SHP77 (cell line): ENCODE measurements around the gene FDXR.
"Not testable (repeated sequence)": the region's sequence is repeated elsewhere in the genome, so short reads cannot be mapped to it uniquely, and the experiment has no call there.

Experiments used
- DNase-seq, 2 experiments: peaks; one replicate each; lab custom pipeline; 2025; lab: John Stamatoyannopoulos, UW

FDXR gene

DNA sequence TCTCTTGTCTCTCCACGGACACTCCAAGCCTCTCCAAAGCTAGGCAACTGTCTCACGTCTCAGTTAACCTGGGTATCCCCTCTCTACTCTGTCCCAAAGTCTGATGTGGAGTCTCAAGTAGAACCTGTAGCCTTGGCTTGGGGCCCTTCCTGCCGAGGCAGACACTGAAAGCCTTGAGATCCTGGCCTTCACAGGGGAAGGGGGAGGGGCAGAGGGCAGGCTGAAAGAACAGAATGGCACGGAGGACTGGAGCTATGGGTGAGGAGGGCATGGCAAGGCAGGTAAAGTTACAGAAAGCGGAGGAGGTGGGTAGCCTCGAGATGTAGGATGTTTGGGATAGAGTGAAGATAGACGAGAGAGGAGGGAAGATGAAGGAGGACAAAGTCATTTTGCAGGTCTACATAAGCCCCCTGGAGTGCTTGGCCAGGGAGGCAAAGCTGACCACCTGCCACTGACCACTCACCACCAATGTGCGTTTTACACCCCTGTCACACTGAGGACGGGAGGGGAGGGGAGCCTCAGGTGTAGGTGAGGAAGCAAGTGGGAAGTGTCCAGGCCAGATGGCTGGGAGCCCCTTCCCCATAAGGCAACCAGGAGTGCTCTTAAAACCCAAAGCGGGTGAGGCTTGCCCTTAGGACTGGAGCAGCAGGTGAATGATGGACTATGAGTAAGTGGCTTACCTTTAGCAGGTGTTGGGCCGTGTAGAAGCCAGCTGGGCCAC, 1.3 kb downstream of the FDXR start:
- DNase-seq: no peak

DNA sequence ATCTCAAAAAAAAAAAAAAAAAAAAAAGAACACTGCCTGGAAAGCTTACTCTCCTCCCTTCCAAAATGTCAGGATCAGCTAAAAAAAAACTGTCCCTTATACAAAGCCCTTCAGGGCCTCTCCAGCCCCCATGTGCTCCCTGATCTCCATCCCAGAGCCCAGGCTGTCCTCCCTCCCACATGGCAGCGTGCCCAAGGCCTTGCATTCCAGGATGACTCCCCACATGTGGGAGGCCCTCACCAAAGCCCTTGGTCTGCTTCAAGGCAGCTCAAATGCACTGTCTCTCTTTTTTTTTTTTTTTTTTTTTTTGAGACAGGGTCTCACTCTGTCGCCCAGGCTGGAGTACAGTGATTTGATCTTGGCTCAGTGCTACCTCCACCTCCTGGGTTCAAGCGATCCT, 2.3 kb downstream of the FDXR start:
- DNase-seq: no peak

DNA sequence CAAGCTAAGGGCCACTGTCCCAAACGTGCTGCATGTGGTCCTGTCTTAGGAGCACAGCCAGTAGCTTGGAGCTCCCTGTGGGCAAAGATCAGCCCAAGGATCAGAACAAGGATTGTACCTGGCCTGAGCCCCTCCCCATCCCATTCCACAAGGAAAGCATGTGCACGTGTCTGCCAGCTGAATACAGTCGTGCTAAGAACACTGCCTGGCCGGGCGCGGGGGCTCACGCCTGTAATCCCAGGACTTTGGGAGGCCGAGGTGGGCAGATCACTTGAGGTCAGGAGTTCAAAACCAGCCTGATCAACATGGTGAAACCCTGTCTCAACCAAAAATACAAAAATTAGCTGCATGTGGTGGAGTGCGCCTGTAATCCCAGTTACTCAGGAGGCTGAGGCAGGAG, 2.8 kb downstream of the FDXR start:
- DNase-seq: not testable (repeated sequence)

DNA sequence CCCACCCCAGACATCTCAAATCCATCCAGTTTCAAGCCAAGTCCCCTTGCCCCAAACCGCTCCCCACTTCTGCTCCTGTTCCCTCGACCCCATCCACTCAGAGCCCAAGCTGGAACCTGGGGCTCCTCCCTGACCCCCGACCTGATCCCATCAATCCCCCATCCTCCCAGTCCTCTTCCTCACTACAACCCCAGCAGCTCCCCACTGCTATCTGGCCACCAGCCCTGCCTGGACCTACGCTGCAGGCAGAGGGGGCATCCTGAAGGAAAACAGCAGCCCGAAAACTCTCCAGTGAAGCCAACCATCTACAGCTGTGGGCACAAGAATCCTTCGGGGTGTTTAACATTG, 3.9 kb downstream of the FDXR start:
- DNase-seq: no peak

DNA sequence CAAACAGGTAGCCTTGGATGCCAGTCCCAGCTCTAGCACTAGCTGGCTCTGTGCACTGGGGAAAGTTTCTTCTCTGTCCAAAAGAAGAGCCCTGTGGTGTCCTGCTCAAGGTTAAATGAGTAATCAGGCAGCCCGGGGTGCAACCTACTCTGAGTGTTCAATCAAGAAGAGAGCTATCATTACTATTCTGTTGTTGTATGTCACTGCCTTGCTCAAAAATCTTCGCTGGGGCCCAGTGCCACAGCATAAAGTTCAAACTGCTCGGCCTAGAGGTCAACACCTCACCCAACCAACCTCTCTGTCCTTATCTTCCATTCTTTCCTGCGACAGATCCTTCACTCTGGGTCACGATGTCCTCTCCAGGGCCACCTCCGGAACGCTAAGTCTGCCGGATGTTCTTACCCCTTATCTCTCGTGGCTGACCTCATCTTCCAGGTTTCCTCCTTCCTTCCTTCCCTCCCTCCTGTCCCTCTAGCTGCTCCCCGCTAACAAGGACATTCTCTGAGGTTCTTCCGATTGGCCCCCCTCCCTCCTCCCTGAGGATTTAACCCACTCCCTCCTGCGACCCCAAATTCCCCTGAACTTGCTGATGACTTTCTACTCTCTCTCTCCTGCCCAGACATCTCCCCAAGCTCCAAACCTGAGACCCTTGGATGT, 4.4 kb downstream of the FDXR start:
- DNase-seq: no peak

DNA sequence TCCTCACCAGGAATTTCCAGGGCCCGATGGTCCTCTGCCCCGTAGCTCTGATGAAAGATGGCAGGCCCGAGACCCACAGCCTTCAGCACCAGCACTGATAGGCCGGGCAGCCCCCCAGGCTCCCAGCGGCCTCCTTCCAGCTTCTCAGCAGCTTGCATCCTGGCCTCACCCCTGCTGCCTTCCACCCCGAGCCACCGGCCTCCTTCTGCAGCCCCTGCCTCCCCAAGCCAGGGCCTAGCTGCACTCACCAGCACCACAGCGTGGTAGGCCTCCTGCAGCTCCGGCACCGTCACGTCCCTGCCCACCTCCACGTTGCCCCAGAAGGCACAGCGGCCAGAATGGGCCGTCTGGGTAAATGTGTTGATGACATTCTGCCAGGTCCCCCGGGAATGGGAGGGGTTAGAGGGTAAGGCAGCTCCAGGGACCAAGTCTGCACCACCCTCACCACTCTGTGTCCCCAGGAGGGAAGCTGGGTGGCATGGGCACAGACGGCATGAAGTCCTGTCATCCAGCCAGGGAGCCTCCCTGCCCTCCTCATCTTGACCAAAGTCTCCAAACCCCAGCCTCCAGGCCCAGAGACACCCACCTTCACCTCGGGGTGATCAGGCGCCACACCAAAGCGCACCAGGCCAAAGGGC, 6.5 kb downstream of the FDXR start:
- DNase-seq: no peak

DNA sequence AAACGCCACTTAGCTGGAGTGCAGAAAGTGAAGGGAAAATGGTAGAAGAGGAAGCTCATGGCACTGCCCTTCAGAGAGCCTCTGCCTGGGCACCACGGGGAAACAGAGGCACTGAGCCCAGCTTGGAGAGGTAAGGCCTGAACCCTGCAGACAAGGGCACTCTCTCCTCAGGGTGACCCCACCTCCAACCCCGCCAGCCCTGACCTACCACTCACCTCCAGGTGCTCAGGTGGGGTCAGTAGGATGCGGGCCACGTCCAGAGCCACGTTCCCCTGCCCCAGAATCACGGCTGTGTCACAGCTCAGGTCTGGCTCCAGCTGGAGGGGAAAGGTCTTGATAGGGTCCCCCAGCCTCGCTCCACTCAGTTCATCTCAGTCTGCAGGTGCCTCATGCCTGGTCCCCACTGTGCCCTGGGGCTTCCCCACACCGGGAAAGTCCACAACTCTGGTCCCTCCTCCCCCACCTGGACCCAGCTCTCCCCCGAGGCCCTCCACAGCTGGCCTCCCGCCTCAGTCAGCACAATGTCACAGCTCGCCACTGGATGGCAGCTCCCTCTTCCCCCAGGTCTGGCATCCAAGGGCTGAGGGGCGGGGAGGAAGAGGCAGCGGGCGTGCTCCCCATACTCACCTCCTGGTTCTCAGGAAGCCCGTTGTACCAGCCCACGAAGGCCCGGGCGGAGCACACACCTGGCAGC, 7.1 kb downstream of the FDXR start:
- peak in 1 of 2 experiments; percentile 25 for DNase-seq

DNA sequence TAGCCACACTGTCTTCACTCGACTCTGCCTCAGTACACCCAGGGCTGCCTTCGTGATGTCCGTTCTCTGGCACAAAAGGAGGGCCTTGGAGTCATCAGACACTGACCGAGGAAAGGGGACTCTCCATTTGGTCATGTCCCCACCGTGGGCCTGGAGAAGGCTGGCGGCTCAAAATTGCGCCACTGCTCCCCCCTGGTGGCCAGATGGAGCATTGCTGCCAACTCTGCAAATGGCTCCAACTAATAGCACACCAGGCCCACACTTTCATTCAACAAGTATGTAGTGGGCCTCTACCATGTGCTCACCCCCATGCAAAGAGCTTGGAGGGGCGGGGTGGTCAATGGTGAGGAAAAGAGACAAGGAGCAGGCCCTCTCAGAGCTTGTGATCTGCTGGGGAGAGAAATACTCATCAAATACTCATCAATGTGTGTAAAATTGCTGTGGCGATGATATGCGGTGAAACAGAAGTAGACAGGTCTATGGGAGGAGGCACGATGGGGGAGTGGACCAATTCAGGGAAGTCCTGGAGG, 7.9 kb downstream of the FDXR start:
- DNase-seq: peak; percentile 41 to 69

DNA sequence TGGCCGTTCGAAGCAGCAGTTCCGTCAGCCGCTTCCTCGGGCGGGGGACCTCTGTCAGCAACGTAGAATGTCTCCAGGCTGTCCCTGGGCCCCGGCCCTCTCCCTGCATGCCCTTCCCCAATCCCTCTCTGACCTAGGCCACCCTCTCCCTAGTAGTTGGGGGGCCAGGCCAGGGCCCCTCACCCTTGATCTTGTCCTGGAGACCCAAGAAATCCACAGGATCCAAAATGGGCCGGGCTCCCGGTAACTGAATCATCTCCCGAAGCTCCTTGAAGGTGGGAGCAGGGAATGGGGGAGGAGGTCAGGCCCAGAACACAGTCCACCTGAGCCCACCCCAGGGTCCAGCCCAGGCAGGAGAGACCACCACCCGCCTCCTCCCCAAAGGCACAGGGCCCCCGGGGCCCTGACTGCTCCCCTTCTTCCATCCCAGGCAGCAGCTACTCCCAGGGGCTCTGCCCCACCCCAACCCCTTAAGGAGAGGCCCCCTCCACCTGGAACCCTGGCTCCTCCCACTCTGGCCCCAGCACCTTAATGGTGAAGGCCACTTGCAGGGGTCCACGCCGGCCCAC, 8.4 kb downstream of the FDXR start:
- no peak for DNase-seq

DNA sequence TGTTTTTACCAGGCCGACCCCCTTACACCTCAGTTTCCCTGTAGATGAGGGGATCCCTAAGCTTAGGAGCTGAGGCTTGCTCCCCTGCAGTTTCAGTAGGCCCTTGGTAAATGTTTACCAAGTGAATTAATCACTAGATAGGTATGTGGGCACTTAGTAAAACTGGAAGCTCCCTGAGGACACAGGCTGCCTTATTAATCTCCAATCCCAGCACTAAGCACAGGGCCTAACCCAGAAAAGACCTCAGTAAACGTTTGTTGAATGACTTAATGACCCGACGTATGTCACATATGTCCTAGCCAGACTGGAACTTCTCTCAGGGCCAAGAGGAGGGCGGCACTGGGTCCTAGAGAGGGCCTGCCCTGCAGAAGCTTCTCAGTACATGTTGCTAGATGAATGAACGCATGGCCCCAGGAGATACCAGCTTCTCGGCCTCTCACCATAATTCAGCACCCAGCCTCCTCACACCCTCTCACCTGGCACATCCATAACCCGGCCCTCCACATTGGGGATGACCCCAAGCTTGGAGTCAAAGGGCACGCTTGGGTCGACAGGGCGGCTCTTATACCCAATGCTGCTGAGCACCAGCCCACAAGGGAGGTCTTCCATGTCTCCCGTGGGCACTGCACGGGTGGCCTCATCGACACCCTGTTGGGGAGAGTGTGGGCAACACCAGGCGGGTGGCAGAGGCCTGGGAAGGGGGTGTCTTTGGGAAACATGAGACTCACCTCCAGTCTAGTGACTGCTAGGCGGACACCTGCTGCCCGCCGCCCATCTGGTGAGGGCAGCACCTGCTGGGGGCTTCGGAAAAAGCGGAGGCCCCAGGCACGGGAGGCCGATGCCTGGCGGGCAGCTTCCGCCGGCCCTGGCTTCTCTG, 9.1 kb downstream of the FDXR start:
- no peak for DNase-seq

DNA sequence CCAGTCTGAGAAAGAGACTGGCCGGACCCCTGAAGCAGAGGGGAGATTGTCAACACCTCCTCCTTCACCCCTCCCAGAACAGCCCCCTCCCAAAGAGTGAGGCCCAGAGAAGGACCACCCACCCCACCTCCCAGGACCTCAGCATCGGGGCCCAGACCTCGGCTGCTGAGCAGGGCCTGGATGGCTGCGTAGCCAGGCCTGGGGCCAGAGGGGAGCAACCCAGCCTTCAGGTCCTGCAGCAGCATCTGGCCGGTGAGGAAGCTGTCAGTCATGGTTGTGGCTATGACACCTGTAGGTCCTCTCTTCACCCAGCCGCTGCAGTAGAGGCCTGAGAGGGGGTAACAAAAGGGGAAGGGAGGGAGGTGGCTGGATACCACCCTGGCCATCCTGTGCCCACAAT, 9.9 kb downstream of the FDXR start:
- no peak for DNase-seq

DNA sequence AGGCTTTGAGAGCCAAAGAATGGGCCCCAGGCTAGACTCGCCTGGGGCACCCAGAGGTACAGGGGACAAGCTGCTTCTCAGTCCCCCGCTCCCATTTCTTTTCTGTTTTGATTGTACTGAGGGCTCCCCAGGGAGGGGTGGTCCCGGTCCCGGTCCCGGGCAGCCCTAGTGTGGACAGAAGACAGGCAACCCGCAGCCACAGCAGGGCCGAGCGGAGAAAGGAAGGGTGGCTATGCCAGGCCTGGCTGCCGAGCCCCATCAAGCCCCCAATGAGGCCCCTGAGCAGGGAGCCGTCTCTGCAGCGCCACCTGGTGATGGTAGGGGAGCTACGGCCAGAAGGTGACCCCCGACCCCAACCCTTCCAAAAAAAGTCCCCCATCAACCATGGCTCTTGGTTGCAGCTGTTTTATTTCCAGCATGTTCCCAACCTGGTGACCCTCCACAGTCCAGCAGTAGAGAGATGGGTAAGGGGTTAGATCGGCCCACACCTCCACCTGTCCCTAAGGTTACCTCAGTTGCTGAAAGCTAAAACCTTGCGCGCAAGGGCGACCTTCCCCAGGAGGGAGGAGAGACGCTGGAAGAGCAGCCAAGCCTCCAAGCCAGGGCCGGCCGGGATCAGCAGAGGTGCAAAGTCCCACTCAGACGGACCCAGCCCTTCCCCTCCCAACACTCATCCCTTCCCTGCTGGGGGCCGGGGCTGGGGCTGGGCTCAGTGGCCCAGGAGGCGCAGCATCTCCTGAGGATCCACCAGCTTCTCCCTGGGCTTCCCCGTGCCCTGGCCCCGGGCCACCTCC, 10.5 kb downstream of the FDXR start:
- peak; percentile 47 to 70 for DNase-seq

DNA sequence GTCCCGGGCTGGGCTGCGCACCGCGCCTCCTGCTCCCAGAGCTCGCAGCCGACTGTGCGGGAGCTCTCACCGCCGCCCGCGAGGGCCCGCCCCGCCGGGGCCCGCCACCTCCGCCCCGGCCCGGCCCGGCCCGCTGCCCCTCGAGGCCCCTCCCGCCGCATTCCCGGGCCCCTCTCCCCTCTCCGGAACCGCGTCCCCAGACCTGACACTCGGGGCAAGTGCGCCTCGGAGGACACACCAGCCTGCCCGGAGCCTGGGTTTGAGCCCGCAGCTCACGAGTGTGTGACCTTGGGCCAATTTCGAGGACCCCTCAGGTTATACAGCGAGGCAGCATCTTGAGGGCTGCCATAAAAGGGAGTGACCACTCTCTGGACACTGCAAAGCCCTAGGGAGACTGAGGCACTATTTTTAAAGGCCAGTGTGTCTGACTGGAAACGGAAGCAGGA, 11.1 kb downstream of the FDXR start:
- no peak for DNase-seq

DNA sequence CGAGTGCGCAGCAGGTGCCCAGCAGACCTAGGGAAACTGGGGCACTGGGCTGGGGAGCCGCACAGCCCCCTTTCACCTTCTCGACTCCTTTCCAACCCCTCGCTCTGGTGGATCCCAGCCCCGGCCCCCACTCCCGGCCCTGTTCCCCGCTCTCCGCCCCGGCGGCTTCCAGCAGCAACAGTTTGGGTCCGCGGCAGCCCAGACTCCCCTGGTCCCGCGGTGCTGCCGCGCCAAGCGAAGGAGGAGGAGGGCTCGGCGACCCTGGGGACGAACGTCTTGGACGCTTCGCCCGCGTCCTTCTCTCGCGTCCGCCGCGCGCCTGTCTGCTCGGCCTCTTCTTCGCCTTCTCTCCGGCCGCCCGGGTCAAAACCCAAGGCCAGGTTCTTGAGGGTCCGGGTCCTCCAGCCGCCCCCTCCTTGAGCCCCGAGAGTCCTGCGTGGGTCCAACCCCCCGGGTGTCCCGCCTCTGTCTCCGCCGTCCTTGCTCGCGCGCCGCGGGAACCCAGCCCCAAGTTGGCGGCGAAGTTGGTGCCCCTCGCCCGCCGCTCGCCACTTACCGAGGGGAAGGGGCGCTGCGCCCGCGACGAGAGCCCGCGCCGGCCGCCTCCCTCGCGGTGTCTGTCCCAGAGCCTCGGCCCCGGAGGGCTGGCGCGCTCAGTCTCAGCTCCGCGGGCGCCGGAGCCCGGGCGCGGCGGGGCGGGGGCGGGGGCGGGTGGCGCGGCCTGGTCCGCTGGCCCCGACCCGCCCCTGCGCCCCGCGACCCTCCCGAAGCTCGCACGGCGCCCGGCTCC, 11.7 kb downstream of the FDXR start:
- no peak for DNase-seq

DNA sequence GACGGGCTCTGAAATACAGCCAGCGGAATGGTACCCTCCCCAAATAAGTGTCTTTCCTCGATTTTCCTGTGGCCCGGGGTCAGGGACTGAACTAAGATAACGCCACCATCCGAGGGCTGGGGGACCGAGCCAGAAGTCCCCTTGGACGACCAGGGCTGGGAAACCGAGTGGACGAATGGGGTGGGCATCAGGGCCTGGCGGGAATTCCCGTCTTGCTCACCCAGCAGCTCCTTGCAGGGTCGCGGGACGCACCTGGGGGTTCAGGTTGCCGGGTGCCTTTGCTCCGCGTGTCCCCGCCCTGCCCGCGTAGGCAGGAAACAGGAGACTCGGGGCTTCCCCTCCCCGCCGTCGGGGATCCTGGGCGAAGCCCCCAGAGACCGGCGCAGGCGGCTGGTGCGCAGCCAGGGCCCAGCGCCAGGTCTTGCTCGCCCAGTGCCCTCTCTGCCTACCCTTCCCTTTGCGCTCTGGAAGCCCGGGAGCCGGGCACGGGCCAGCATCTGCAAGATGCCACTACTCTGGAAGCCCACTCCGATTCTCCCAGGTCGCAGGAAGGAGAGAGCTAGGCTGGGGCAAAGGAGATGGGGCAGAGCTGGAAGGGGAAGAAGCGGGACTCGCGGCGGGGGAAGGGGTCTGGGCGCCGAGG, 12.4 kb downstream of the FDXR start:
- no peak for DNase-seq

DNA sequence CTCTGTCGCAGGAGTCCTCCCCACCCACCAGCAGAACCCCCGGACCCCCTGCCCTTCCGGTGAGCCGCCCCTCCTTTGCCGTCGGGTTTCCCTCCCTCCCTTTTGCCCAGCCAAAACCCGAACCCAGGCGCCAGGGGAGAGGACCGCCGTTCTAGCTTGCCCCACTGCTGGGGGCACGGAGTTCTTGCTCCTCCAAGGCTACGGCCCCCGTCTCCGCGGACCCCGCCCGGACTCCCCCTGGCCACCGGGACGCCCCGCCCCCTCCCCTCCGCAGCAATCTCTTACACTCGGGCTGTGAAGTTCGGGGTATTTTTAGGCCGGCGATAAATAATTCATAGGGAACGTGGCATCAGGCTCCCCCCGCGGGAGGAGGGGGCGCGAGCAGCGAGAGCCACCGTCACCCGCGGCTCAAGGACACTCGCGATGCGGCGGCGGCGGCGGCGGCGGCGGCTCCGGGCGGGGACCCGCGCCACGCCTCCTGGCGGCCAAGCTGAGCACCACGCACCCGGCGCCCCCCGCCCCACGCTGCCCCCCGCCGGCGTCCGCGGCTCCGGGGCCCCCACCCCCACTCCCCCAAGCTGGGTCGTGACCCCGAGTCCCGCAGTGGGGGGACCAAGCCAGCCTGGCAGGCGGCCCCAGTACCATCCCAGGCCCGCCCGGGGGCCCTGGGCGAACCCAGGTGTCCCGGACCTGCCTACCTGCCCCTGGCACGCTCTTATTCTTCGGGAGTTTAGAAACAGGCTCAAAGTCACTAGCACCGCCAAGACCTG, 13.2 kb downstream of the FDXR start, which contains the start of gene GRIN2C:
GRIN2C (minus strand) TSS at position 427 of the 770 bp plus-strand sequence. CDS start 4,793 bp downstream, outside the sequence.
- DNase-seq: peak in 1 of 2 experiments; percentile 37

DNA sequence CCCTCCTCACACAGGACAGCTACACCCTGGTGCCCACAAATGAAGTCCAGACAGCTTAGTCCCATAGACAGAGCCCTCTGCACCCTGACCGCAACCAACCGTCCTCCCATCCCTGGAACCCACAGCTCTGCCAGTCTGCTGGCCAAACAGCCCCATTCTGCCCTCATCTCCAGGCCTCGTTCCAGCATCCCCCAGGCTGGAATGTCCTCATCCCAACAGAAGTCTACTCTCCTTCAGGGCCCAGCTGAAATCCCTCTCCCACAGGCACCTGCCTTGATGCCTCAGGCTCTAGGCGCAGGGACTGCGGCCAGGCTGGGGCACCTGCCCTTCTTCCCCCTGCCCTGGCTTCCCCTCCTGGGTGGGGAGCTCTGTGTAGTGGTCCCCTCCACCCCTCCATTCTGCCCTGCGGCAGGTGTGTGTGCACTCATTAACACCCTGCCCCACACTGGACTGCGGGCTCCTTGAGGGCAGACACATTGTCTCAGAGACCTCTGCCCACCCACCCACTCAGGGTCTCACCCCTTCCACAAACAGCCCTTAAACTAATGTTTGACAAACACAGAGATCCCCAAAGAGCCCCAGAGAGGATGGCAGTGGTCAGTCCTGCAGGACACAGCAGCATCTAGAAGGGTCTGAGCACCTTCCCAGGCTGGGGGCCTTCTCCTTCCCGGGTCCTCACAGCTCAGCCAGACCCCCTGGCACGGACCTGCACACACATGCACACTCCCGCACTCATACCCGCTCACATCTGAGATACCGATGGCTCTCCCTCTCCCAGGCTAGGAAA, 13.9 kb downstream of the FDXR start:
- no peak for DNase-seq
